D341Med (cell line): ENCODE results near the gene SEMA3A.
"Not testable (repeated sequence)": the region's sequence is repeated elsewhere in the genome, so short reads cannot be mapped to it uniquely, and the experiment has no call there.

Source experiments
- DNase-seq: peaks from one replicate; pipeline ENCODE4 v3.0.0; 2012; ENCODE audit warnings: low spot score

Gene SEMA3A

GRCh38 chr7:84060000-84060399 lies 134.6 kb downstream of the SEMA3A start:
- no peak for DNase-seq

GRCh38 chr7:84058311-84059076 lies 136.1 kb downstream of the SEMA3A start:
- no peak for DNase-seq

- no peak for DNase-seq
These were observed 137.0 kb downstream of the SEMA3A start for GRCh38 chr7:84057576-84057975.

- DNase-seq, result no peak
These were observed 138.5 kb downstream of the SEMA3A start for GRCh38 chr7:84055904-84056605.

GRCh38 chr7:84055199-84055598 lies 139.4 kb downstream of the SEMA3A start:
- not testable (repeated sequence) for DNase-seq

GRCh38 chr7:84049071-84049836 lies 145.3 kb downstream of the SEMA3A start:
- DNase-seq, result no peak

- no peak for DNase-seq
These were observed 147.5 kb downstream of the SEMA3A start for GRCh38 chr7:84047085-84047484.

- no peak for DNase-seq
These were observed 149.8 kb downstream of the SEMA3A start for GRCh38 chr7:84044834-84045233.

- DNase-seq, result no peak
These were observed 150.9 kb downstream of the SEMA3A start for GRCh38 chr7:84043661-84044191.

- no peak for DNase-seq
These were observed 152.5 kb downstream of the SEMA3A start for GRCh38 chr7:84042110-84042539.

- DNase-seq, result no peak
These were observed 152.9 kb downstream of the SEMA3A start for GRCh38 chr7:84041649-84042048.

GRCh38 chr7:84040355-84040754 lies 154.2 kb downstream of the SEMA3A start:
- DNase-seq, result no peak

GRCh38 chr7:84039432-84039831 lies 155.2 kb downstream of the SEMA3A start:
- DNase-seq, result no peak

- DNase-seq, result no peak
These were observed 166.9 kb downstream of the SEMA3A start for GRCh38 chr7:84027678-84028077.

GRCh38 chr7:84025332-84025927 lies 169.2 kb downstream of the SEMA3A start:
- no peak for DNase-seq

- no peak for DNase-seq
These were observed 171.8 kb downstream of the SEMA3A start for GRCh38 chr7:84022684-84023308.

GRCh38 chr7:84022009-84022408 lies 172.6 kb downstream of the SEMA3A start:
- DNase-seq, result no peak

GRCh38 chr7:84021292-84021908 lies 173.2 kb downstream of the SEMA3A start:
- DNase-seq, result no peak

GRCh38 chr7:84017651-84018050 lies 176.9 kb downstream of the SEMA3A start:
- DNase-seq, result no peak

GRCh38 chr7:84013616-84014240 lies 180.9 kb downstream of the SEMA3A start:
- DNase-seq, result no peak

GRCh38 chr7:84009782-84010181 lies 184.8 kb downstream of the SEMA3A start:
- no peak for DNase-seq
